ENCODE measurements around the gene P3H2. TPM values are rescaled to one million over a fixed set of nuclear protein-coding genes. Genes with fewer than 3 reads are reported as not detected.

Gene P3H2
- total RNA-seq, 2 donors from 2014 or later, result 14.6 to 22.2 TPM

DNA sequence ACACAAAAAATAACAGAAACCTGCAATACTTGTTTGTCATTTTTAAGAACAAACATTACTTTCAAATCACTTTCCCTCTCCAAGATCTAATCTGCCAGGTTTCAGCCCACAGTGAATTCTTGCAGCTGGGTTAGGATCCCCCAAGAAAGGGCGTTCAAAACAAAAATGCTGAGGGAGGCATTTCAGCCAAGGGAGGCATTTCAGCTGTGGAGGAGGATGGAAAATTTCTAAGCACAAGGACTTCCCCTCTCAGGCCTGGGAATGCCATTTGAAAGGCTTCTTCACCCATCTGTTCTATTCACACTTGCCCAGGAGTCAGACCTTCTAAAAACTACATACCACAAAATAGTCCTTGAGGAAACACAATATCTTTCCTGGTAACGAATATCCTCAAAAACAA, 69.1 kb downstream of the P3H2 start:
- Histone ChIP-seq H3K4me1 (no peaks in the 10 kb centered on the region), H3K9me3 (no peaks in the 10 kb centered on the region), H3K4me3 (no peak overlapping the region), H3K36me3 (no peaks in the 10 kb centered on the region), H3K9ac (ENCODE audit: low read depth in 2 of 2, low read length in 2 of 2) (no peak overlapping the region), H3K27ac (no peak overlapping the region), H3K27me3 (no peaks in the 10 kb centered on the region)
- TF ChIP-seq, protein P1, sequence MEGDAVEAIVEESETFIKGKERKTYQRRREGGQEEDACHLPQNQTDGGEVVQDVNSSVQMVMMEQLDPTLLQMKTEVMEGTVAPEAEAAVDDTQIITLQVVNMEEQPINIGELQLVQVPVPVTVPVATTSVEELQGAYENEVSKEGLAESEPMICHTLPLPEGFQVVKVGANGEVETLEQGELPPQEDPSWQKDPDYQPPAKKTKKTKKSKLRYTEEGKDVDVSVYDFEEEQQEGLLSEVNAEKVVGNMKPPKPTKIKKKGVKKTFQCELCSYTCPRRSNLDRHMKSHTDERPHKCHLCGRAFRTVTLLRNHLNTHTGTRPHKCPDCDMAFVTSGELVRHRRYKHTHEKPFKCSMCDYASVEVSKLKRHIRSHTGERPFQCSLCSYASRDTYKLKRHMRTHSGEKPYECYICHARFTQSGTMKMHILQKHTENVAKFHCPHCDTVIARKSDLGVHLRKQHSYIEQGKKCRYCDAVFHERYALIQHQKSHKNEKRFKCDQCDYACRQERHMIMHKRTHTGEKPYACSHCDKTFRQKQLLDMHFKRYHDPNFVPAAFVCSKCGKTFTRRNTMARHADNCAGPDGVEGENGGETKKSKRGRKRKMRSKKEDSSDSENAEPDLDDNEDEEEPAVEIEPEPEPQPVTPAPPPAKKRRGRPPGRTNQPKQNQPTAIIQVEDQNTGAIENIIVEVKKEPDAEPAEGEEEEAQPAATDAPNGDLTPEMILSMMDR (IDR thresholded peaks at IDR 0.05), result no peak
- no peak for DNase-seq
- intact Hi-C loops (cut with DNase I), result no loop called here

DNA sequence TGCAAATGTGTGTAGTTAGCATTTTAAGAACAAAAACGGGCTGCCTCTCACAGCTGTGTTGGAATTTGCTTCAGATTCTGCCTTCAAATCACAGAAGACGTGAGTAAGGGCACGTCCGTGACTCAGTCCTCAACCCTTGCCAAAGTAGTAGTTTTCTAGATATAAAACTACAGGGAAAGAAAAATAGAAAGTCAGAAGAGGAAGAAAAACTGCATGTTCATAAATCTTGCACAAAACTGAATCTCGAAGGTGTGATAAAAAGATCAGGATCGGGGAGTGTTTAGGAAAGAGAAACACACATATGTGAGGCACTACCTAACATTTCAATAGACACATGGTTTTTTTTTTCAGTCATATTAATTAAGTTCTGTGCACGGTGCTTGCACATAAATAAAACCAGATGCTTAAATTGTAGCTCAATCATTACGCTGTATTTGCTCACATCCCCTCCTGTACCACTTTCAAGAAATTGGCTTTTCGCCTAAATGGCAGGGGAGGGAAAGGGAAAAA, 71.7 kb downstream of the P3H2 start:
- Histone ChIP-seq H3K4me3 (no peak overlapping the region), H3K4me1 (no peaks in the 10 kb centered on the region), H3K36me3 (no peaks in the 10 kb centered on the region), H3K27ac (no peak overlapping the region), H3K27me3 (no peaks in the 10 kb centered on the region), H3K9ac (ENCODE audit: low read depth in 2 of 2, low read length in 2 of 2) (no peak overlapping the region), H3K9me3 (no peaks in the 10 kb centered on the region)
- intact Hi-C loops (cut with DNase I), result no loop called here
- no peak for DNase-seq
- TF ChIP-seq, protein P1 (IDR thresholded peaks at IDR 0.05), result no peak

DNA sequence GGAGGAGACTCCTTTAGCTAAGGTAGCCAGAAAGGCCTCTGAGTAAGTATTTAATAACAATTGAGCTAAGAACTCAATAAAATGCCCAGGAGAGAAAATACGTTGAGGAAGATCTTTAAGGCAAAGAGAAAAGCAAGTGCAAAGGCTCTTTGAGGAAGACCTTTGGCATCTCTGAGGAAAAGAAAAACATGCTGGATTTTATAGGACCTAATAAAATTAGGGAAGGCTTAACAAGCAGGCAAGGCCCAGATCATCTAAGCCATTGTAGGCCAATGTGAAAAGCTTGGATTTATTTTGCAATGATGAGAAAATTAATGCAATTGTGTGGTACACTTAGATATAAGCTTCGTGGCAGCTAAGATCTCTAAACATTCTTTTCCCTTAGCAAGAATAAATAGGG, 75.7 kb downstream of the P3H2 start:
- peak overlapping the region in 1 of 2 donors; percentile 2 for H3K9ac ChIP-seq (ENCODE audit: low read depth in 2 of 2, low read length in 2 of 2)
- H3K27ac ChIP-seq, result peak overlapping the region; percentile 34
- intact Hi-C loops (cut with DNase I), result no loop called here
- H3K27me3 ChIP-seq, result no peaks in the 10 kb centered on the region
- H3K36me3 ChIP-seq, result no peaks in the 10 kb centered on the region
- H3K4me3 ChIP-seq, result no peak overlapping the region
- TF ChIP-seq, protein P1 (IDR thresholded peaks at IDR 0.05), result no peak
- no peaks in the 10 kb centered on the region for H3K9me3 ChIP-seq
- no peaks in the 10 kb centered on the region for H3K4me1 ChIP-seq
- no peak for DNase-seq

DNA sequence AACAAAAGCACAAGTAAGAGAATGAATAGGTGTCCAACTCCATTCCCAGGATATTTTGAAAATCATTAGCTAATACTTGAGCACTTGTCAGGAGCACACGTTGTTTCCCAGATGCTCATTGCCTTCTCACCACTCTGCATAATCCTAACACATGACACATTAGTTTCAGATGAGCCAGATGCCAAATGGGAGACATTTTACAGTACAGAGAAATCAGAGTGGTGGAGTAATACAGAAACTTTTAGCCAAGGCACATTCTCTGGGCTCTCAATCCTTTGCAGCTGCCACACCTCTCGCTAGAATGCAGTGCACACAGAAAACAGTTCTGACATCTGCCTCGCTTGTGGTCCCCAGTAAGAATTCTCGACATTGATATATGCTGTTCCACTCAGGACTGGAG, 76.6 kb downstream of the P3H2 start:
- H3K36me3 ChIP-seq, result no peaks in the 10 kb centered on the region

DNA sequence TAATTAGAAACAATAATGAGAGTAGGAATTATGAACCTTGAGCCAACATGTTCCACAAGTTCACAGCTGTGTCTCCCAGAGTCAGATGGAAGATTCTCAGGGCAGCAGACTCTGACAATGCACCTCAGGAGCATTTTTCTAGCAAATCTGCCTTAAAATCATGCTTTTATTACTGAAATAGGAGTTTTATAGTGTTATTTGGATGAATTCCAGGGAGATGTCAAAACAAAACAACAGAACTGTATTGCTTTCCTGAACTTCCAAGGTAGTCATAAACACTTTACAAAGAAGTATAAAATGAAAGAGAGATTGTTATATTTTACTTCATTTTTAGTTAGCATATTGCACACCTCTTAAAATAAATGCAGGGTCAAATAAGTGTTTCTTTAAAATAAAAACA, 77.0 kb downstream of the P3H2 start:
- Histone ChIP-seq H3K4me3 (no peak overlapping the region), H3K9me3 (no peaks in the 10 kb centered on the region), H3K4me1 (no peaks in the 10 kb centered on the region), H3K27me3 (no peaks in the 10 kb centered on the region), H3K9ac (ENCODE audit: low read depth in 2 of 2, low read length in 2 of 2) (no peak overlapping the region), H3K36me3 (no peaks in the 10 kb centered on the region), H3K27ac (peak overlapping the region; percentile 15)
- no peak for DNase-seq
- intact Hi-C loops (cut with DNase I), result no loop called here
- TF ChIP-seq, protein P1 (IDR thresholded peaks at IDR 0.05), result no peak

More for the DNA sequence above, 76.6 kb downstream of the P3H2 start:
- H3K27ac ChIP-seq, result peak overlapping the region; percentile 34
- H3K4me1 ChIP-seq, result no peaks in the 10 kb centered on the region
- no peaks in the 10 kb centered on the region for H3K27me3 ChIP-seq
- no peak overlapping the region for H3K4me3 ChIP-seq
- DNase-seq, result no peak
- TF ChIP-seq, protein P1 (IDR thresholded peaks at IDR 0.05), result no peak
- intact Hi-C loops (cut with DNase I), result no loop called here
- no peak overlapping the region for H3K9ac ChIP-seq (ENCODE audit: low read depth in 2 of 2, low read length in 2 of 2)
- H3K9me3 ChIP-seq, result no peaks in the 10 kb centered on the region

Data from colonic mucosa (tissue), 4 donors.